H1 (cell line): ENCODE measurements around the gene NF1. TPM values are rescaled to one million over a fixed set of nuclear protein-coding genes. Genes with fewer than 3 reads are reported as not detected.

ENCODE experiments used
- EP300 ChIP-seq, 2 experiments: IDR thresholded peaks; 1 replicate in 1 of 2; 2 replicates in 1 of 2; pipeline ENCODE4 v1.6.1; 2011 to 2012; ENCODE audit warnings: low read depth in 2 of 2, low read length in 2 of 2, mild to moderate bottlenecking in 2 of 2, borderline replicate concordance in 1 of 2, inconsistent platforms in 1 of 2, moderate library complexity in 1 of 2
- FOSL1 ChIP-seq: IDR thresholded peaks from 2 replicates; pipeline ENCODE4 v1.6.1; 2011; ENCODE audit warnings: mild to moderate bottlenecking, low read depth, low read length, moderate library complexity; ENCODE audit not compliant: insufficient read depth
- JUN ChIP-seq: IDR thresholded peaks from 2 replicates; pipeline ENCODE4 v1.6.1; 2011; ENCODE audit warnings: low read depth, mild to moderate bottlenecking, improper control_type of control experiment, low read length
- polyA plus RNA-seq, 7 experiments: library from polyadenylated mRNA; depleted of rRNA in 3 of 7; stranded (reverse) in 5 of 7; unstranded in 2 of 7; fragments of >200 nt in 5 of 7; fragments of 200-250 nt in 2 of 7; gene quantifications; 1 replicate in 5 of 7; 2 replicates in 1 of 7; 4 replicates in 1 of 7; pipeline versions ENCODE4 v1.2.1 to v1.2.3, GENCODE V29; 2011 to 2013; ENCODE audit warnings: missing spikeins in 2 of 7, mixed read lengths in 2 of 7
- total RNA-seq: library from RNA; stranded (reverse); fragmentation: NEBNext Ultra II Directional; extraction: Animal tissue kit (Norgen Biotek cat#: 25700); gene quantifications from 2 replicates; pipeline ENCODE4 v1.2.1, GENCODE V29; 2021

Gene NF1
- total and polyA plus RNA-seq, 2 of the 8 experiments (the other 6 are each of a cell fraction or from before 2014, with no cell fraction given), result 19.3 to 29.6 TPM

DNA sequence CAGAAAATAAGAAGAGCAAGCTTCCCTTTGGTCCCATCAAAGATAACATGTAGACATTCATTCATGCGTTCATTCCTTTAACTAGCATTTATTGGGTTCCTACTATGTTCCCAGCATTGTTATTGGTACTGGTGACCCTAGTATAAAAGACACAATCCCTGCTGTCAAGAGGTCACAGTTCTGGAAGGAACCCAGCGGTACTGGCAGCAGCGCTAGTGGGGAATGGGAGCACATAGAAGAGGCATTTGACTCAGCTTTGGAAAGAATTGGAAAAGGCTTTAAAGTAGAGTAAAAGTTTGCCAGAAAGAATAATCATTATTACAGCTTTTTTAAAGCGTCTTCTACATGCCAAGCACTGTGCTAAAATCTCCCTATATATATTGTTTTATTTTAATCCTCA is 41.7 kb upstream of the NF1 start (continued):
- TF ChIP-seq EP300 (IDR thresholded peaks at IDR 0.05; ENCODE audit: borderline replicate concordance in 1 of 2, low read depth in 2 of 2, low read length in 2 of 2), result no peak
- TF ChIP-seq JUN, result no peak
- no peak for TF ChIP-seq FOSL1
